ENCODE measurements around the gene IRF5.

The IRF5 gene

DNA sequence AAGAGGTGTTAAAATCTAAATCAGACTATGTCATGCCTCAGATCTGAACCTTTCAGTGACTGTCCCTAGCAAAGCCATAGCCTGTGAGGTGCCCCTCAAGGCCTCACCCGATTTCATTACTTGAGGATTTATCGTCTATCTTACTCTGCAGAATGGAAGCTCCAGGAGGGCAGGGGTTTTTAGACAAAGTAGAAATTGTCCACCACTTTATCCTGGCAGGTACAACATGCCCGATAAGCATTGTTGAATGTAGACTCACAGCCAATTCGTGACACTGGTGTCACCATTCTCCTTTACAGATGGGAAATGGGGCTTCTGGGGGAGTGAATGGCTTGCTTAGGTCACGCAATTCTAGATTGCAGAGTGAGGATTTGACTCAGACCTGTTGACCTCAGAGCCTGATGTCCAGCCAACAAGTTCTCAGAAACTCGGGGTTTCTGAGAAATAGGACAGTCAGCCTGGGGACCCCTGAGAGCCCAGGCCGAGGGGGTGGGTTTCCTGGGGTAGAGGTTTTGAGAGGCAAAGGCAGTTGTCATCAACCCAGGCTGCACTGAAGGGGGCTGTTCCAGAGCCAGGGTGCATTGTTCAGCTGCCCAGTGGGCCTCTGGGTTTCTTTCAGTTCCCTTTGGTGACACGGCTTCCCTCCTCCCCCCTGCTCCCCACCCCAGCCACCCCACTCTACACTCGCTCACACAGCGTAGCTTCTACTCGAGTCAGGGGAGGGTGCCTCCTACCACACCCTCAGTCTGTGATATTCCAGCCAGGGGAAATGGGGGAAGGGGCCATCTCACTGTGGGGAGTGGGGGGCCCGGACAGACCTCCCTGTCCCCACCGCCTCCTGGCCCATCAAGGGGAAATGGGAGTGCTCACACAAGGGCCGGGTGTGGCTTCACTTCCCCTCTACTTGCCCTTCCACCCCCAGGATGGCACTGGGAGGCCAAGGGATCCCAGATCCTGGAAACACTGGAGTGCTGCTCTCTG lies 3.1 kb upstream of the IRF5 start:
- no peak overlapping the region for H3K4me2 ChIP-seq (ENCODE audit: low read depth, low read length)
- H3K79me2 ChIP-seq (ENCODE audit: low read length): peaks cover 24% of the 10 kb centered on the region
- H2AFZ ChIP-seq (ENCODE audit: low read length): no peak overlapping the region
- H3K27me3 ChIP-seq (replicated peaks; ENCODE audit: insufficient read depth, low read length): no peaks in the 10 kb centered on the region
- no peaks in the 10 kb centered on the region for H3K9me3 ChIP-seq (replicated peaks; ENCODE audit: insufficient read depth, low read length)
- no peak for DNase-seq
- no peak overlapping the region for H3K27ac ChIP-seq (ENCODE audit: low read length)
- TF ChIP-seq EZH2phosphoT487 (IDR thresholded peaks at IDR 0.05; ENCODE audit: low read length) (no peak), EZH2 (optimal IDR thresholded peaks at IDR 0.05; ENCODE audit: low read depth, low read length) (no peak)
- TF ChIP-seq, protein P1, sequence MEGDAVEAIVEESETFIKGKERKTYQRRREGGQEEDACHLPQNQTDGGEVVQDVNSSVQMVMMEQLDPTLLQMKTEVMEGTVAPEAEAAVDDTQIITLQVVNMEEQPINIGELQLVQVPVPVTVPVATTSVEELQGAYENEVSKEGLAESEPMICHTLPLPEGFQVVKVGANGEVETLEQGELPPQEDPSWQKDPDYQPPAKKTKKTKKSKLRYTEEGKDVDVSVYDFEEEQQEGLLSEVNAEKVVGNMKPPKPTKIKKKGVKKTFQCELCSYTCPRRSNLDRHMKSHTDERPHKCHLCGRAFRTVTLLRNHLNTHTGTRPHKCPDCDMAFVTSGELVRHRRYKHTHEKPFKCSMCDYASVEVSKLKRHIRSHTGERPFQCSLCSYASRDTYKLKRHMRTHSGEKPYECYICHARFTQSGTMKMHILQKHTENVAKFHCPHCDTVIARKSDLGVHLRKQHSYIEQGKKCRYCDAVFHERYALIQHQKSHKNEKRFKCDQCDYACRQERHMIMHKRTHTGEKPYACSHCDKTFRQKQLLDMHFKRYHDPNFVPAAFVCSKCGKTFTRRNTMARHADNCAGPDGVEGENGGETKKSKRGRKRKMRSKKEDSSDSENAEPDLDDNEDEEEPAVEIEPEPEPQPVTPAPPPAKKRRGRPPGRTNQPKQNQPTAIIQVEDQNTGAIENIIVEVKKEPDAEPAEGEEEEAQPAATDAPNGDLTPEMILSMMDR (IDR thresholded peaks at IDR 0.05; ENCODE audit: low read length): no peak
- no peak overlapping the region for H3K4me3 ChIP-seq (ENCODE audit: low read length)
- no peaks in the 10 kb centered on the region for H3K36me3 ChIP-seq (replicated peaks; ENCODE audit: insufficient read depth, low read length)
- H3K9ac ChIP-seq (ENCODE audit: low read length): no peak overlapping the region
- H3K9me2 ChIP-seq (replicated peaks; ENCODE audit: insufficient read depth, low read length): no peaks in the 10 kb centered on the region
- peaks cover 26% of the 10 kb centered on the region for H3F3A ChIP-seq (ENCODE audit: insufficient read depth, low read length)
- no peaks in the 10 kb centered on the region for H4K20me1 ChIP-seq (ENCODE audit: insufficient read depth, low read length)
- peaks cover 33% of the 10 kb centered on the region for H3K4me1 ChIP-seq (ENCODE audit: low read length)

DNA sequence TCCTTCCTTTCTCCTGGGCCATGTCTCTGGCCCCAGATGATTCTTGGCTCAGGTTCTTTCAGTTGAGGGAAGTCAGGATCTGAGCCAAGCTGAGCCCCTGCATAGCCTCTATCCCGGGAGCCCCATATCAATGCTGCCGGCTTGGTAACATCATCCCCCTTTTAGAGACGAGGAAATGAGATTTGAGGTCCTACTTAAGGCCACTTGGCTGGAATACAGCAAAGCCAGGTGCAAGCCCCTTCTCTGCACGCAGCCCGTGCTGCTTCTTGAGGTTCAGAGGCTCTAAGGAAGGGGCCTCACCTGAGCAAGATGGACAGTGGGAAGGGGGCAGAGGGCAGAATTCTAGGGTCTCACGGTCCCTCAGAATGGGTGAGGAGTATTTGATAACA lies 2.4 kb upstream of the IRF5 start:
- no peak overlapping the region for H3K4me3 ChIP-seq (ENCODE audit: low read length)
- TF ChIP-seq EZH2phosphoT487 (IDR thresholded peaks at IDR 0.05; ENCODE audit: low read length) (no peak), EZH2 (optimal IDR thresholded peaks at IDR 0.05; ENCODE audit: low read depth, low read length) (no peak)
- TF ChIP-seq, protein P1 (IDR thresholded peaks at IDR 0.05; ENCODE audit: low read length): no peak
- H3K9me2 ChIP-seq (replicated peaks; ENCODE audit: insufficient read depth, low read length): no peaks in the 10 kb centered on the region
- peaks cover 40% of the 10 kb centered on the region for H3K4me1 ChIP-seq (ENCODE audit: low read length)
- no peak for DNase-seq
- H3K79me2 ChIP-seq (ENCODE audit: low read length): peaks cover 25% of the 10 kb centered on the region
- no peak overlapping the region for H3K4me2 ChIP-seq (ENCODE audit: low read depth, low read length)
- no peak overlapping the region for H3K27ac ChIP-seq (ENCODE audit: low read length)
- H3K9ac ChIP-seq (ENCODE audit: low read length): no peak overlapping the region
- H2AFZ ChIP-seq (ENCODE audit: low read length): no peak overlapping the region
- H3K36me3 ChIP-seq (replicated peaks; ENCODE audit: insufficient read depth, low read length): no peaks in the 10 kb centered on the region
- H4K20me1 ChIP-seq (ENCODE audit: insufficient read depth, low read length): no peaks in the 10 kb centered on the region
- H3K27me3 ChIP-seq (replicated peaks; ENCODE audit: insufficient read depth, low read length): no peaks in the 10 kb centered on the region
- no peaks in the 10 kb centered on the region for H3K9me3 ChIP-seq (replicated peaks; ENCODE audit: insufficient read depth, low read length)
- H3F3A ChIP-seq (ENCODE audit: insufficient read depth, low read length): peaks cover 33% of the 10 kb centered on the region

DNA sequence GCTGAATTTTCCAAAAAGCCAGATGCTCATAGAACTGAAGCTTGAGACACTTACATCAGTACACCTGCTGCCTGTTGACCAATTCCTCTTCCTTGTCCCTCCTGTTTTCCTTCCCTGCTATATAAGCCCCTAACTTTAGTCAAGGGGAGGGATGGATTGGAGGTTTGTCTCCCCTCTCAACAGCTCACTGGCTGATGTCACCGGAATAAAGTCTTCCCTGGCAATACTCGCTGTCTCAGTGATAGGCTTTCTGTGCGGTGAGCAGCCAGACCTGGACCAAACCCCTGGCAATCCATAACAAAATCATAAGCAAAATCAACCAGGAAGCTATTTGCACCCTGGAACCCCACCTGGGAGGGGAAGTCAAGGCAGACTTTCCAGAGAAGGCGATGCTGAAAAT lies 929 bp upstream of the IRF5 start:
- Histone ChIP-seq H3K79me2 (ENCODE audit: low read length) (peaks cover 32% of the 10 kb centered on the region), H3K4me1 (ENCODE audit: low read length) (peaks cover 52% of the 10 kb centered on the region), H3K27me3 (replicated peaks; ENCODE audit: insufficient read depth, low read length) (no peaks in the 10 kb centered on the region), H3K36me3 (replicated peaks; ENCODE audit: insufficient read depth, low read length) (no peaks in the 10 kb centered on the region), H3K27ac (ENCODE audit: low read length) (no peak overlapping the region), H4K20me1 (ENCODE audit: insufficient read depth, low read length) (no peaks in the 10 kb centered on the region), H3K9me3 (replicated peaks; ENCODE audit: insufficient read depth, low read length) (no peaks in the 10 kb centered on the region), H3K4me3 (ENCODE audit: low read length) (no peak overlapping the region), H3K9me2 (replicated peaks; ENCODE audit: insufficient read depth, low read length) (no peaks in the 10 kb centered on the region), H3K4me2 (ENCODE audit: low read depth, low read length) (peak overlapping the region; percentile 88; the same call in 1 of the 2 replicates), H2AFZ (ENCODE audit: low read length) (peak overlapping the region; percentile 71; the same call in 1 of the 2 replicates), H3K9ac (ENCODE audit: low read length) (no peak overlapping the region), H3F3A (ENCODE audit: insufficient read depth, low read length) (peaks cover 47% of the 10 kb centered on the region)
- TF ChIP-seq, protein P1 (IDR thresholded peaks at IDR 0.05; ENCODE audit: low read length): no peak
- no peak for TF ChIP-seq EZH2 (optimal IDR thresholded peaks at IDR 0.05; ENCODE audit: low read depth, low read length)
- TF ChIP-seq EZH2phosphoT487 (IDR thresholded peaks at IDR 0.05; ENCODE audit: low read length): no peak
- DNase-seq: no peak

All from MM.1S (cell line).